ENCODE measurements around the gene SLCO3A1.

Gene SLCO3A1

GRCh38 chr15:92111291-92111690 lies 257.8 kb downstream of the SLCO3A1 start:
- DNase-seq: no peak

GRCh38 chr15:92111751-92112150 lies 258.2 kb downstream of the SLCO3A1 start:
- DNase-seq: no peak

- DNase-seq: no peak
Measured at GRCh38 chr15:92112180-92112579, 258.7 kb downstream of the SLCO3A1 start.

GRCh38 chr15:92112711-92113110 lies 259.2 kb downstream of the SLCO3A1 start:
- no peak for DNase-seq

GRCh38 chr15:92113832-92114231 lies 260.3 kb downstream of the SLCO3A1 start:
- no peak for DNase-seq

- no peak for DNase-seq
Measured at GRCh38 chr15:92115834-92116233, 262.3 kb downstream of the SLCO3A1 start.

- DNase-seq: no peak
Measured at GRCh38 chr15:92116330-92116729, 262.8 kb downstream of the SLCO3A1 start.

GRCh38 chr15:92117261-92117731 lies 263.8 kb downstream of the SLCO3A1 start:
- no peak for DNase-seq

- no peak for DNase-seq
Measured at GRCh38 chr15:92118162-92118935, 264.8 kb downstream of the SLCO3A1 start.

GRCh38 chr15:92118936-92119325 lies 265.4 kb downstream of the SLCO3A1 start:
- DNase-seq: no peak

- no peak for DNase-seq
Measured at GRCh38 chr15:92120094-92120795, 266.7 kb downstream of the SLCO3A1 start.

- DNase-seq: no peak
Measured at GRCh38 chr15:92121047-92121446, 267.5 kb downstream of the SLCO3A1 start.

- DNase-seq: no peak
Measured at GRCh38 chr15:92122259-92122658, 268.8 kb downstream of the SLCO3A1 start.

GRCh38 chr15:92123962-92124656 lies 270.6 kb downstream of the SLCO3A1 start:
- DNase-seq: no peak

GRCh38 chr15:92124657-92125010 lies 271.1 kb downstream of the SLCO3A1 start:
- DNase-seq: no peak

GRCh38 chr15:92128788-92129187 lies 275.3 kb downstream of the SLCO3A1 start:
- no peak for DNase-seq

GRCh38 chr15:92130244-92130643 lies 276.7 kb downstream of the SLCO3A1 start:
- no peak for DNase-seq

GRCh38 chr15:92130906-92131305 lies 277.4 kb downstream of the SLCO3A1 start:
- DNase-seq: no peak

GRCh38 chr15:92132982-92133755 lies 279.7 kb downstream of the SLCO3A1 start:
- no peak for DNase-seq

- DNase-seq: no peak
Measured at GRCh38 chr15:92140796-92141195, 287.3 kb downstream of the SLCO3A1 start.

GRCh38 chr15:92141607-92142006 lies 288.1 kb downstream of the SLCO3A1 start:
- no peak for DNase-seq

- DNase-seq: no peak
Measured at GRCh38 chr15:92142242-92143232, 289.0 kb downstream of the SLCO3A1 start.

All from stimulated activated CD4-positive, alpha-beta T cell treated with anti-CD3 and anti-CD28 coated beads, Interleukin-4, amount 100 ng/mL, for 4 hours (primary cell).